ENCODE measurements around the gene LRRTM4. TPM values are rescaled to one million over a fixed set of nuclear protein-coding genes. Genes with fewer than 3 reads are reported as not detected.

LRRTM4 gene
- total and polyA plus RNA-seq, 2 experiments from 2014 or later, result 4.5 to 15.4 TPM

DNA sequence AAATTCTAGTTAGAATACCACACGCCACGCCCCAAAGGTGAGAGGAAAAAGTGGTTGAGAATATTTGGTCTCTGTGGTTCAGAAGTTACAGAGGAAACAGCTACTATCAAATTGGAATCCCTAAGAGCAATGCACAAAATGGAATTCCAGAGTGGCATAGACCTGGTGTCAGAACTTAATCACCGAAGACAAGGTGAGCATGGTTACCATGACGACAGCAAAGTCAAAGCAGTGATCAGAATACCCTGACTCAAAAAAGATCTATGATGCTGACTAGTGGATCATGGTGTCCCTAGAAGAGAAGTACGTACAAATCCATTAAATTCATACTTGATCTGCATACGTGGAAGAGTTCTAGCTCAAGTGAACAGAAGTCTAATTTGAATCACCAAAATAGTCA lies 14.5 kb downstream of the LRRTM4 start (continued):
- TF ChIP-seq, protein P1, sequence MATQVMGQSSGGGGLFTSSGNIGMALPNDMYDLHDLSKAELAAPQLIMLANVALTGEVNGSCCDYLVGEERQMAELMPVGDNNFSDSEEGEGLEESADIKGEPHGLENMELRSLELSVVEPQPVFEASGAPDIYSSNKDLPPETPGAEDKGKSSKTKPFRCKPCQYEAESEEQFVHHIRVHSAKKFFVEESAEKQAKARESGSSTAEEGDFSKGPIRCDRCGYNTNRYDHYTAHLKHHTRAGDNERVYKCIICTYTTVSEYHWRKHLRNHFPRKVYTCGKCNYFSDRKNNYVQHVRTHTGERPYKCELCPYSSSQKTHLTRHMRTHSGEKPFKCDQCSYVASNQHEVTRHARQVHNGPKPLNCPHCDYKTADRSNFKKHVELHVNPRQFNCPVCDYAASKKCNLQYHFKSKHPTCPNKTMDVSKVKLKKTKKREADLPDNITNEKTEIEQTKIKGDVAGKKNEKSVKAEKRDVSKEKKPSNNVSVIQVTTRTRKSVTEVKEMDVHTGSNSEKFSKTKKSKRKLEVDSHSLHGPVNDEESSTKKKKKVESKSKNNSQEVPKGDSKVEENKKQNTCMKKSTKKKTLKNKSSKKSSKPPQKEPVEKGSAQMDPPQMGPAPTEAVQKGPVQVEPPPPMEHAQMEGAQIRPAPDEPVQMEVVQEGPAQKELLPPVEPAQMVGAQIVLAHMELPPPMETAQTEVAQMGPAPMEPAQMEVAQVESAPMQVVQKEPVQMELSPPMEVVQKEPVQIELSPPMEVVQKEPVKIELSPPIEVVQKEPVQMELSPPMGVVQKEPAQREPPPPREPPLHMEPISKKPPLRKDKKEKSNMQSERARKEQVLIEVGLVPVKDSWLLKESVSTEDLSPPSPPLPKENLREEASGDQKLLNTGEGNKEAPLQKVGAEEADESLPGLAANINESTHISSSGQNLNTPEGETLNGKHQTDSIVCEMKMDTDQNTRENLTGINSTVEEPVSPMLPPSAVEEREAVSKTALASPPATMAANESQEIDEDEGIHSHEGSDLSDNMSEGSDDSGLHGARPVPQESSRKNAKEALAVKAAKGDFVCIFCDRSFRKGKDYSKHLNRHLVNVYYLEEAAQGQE (IDR thresholded peaks at IDR 0.05; ENCODE audit: unreplicated experiment), result no peak
- TF ChIP-seq, protein P2, sequence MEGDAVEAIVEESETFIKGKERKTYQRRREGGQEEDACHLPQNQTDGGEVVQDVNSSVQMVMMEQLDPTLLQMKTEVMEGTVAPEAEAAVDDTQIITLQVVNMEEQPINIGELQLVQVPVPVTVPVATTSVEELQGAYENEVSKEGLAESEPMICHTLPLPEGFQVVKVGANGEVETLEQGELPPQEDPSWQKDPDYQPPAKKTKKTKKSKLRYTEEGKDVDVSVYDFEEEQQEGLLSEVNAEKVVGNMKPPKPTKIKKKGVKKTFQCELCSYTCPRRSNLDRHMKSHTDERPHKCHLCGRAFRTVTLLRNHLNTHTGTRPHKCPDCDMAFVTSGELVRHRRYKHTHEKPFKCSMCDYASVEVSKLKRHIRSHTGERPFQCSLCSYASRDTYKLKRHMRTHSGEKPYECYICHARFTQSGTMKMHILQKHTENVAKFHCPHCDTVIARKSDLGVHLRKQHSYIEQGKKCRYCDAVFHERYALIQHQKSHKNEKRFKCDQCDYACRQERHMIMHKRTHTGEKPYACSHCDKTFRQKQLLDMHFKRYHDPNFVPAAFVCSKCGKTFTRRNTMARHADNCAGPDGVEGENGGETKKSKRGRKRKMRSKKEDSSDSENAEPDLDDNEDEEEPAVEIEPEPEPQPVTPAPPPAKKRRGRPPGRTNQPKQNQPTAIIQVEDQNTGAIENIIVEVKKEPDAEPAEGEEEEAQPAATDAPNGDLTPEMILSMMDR (conservative IDR thresholded peaks at IDR 0.05; ENCODE audit: low read depth in 2 of 2), result no peak
- TF ChIP-seq CREB1 (CRISPR knock-in tag; IDR thresholded peaks at IDR 0.05; ENCODE audit: low read depth) (no peak), EZH2 (IDR thresholded peaks at IDR 0.05; ENCODE audit: low read depth, unreplicated experiment) (no peak), STAT1 (IDR thresholded peaks at IDR 0.05; ENCODE audit: unreplicated experiment) (no peak), EZH2phosphoT487 (IDR thresholded peaks at IDR 0.05; ENCODE audit: unreplicated experiment) (no peak)
- TF ChIP-seq, protein P3, sequence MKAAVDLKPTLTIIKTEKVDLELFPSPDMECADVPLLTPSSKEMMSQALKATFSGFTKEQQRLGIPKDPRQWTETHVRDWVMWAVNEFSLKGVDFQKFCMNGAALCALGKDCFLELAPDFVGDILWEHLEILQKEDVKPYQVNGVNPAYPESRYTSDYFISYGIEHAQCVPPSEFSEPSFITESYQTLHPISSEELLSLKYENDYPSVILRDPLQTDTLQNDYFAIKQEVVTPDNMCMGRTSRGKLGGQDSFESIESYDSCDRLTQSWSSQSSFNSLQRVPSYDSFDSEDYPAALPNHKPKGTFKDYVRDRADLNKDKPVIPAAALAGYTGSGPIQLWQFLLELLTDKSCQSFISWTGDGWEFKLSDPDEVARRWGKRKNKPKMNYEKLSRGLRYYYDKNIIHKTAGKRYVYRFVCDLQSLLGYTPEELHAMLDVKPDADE (IDR thresholded peaks at IDR 0.05), result no peak

DNA sequence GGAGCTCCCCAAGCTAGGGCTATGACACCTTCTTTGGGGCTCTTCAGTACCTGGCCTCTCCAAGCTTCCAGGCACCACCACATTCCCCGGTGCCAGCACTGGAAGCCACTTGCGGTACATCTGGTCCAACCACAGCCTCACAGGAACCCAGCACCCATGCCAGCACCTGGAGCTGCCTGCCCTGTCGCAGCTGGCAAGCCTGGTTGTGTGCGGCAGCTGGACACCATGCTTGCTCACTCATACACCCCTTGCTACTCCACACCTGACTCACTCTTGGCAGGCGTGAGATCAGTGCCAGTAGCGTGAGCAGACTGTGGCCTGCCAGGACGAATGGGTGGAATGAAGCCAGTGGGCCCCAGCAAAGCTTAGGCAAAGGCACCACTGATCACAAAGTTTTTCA lies 34.0 kb downstream of the LRRTM4 start:
- Histone ChIP-seq H3K79me2 (replicated peaks; ENCODE audit: insufficient read depth) (no peaks in the 10 kb centered on the region), H3K27ac (ENCODE audit: low read depth) (no peak overlapping the region), H3K4me1 (ENCODE audit: insufficient read depth) (peaks cover 15% of the 10 kb centered on the region), H2AFZ (no peak overlapping the region), H3K27me3 (ENCODE audit: insufficient read depth) (no peaks in the 10 kb centered on the region), H3K9me2 (ENCODE audit: insufficient read depth) (no peaks in the 10 kb centered on the region), H3K4me2 (no peak overlapping the region), H3K36me3 (ENCODE audit: insufficient read depth) (no peaks in the 10 kb centered on the region), H3F3A (replicated peaks; ENCODE audit: low read depth) (no peaks in the 10 kb centered on the region), H3K4me3 (no peak overlapping the region), H4K20me1 (replicated peaks; ENCODE audit: insufficient read depth) (no peaks in the 10 kb centered on the region)
- no peak overlapping the region for H3K4me3 Mint-ChIP-seq
- H3K27me3 Mint-ChIP-seq (ENCODE audit: insufficient read depth, low read depth, poor library complexity), result no peaks in the 10 kb centered on the region
- peaks cover 2% of the 10 kb centered on the region; the same call in 1 of the 3 replicates for H3K9me3 Mint-ChIP-seq
- ATAC-seq (no peak), DNase-seq (ENCODE audit: low spot score) (no peak)
- TF ChIP-seq STAT1 (IDR thresholded peaks at IDR 0.05; ENCODE audit: unreplicated experiment) (no peak), ZNF114 (CRISPR knock-in tag; IDR thresholded peaks at IDR 0.05) (no peak), NANOG (IDR thresholded peaks at IDR 0.05; ENCODE audit: borderline replicate concordance) (no peak), CREB1 (CRISPR knock-in tag; IDR thresholded peaks at IDR 0.05; ENCODE audit: low read depth) (no peak), JUNB (IDR thresholded peaks at IDR 0.05; ENCODE audit: unreplicated experiment) (no peak)
- TF ChIP-seq, protein P1 (IDR thresholded peaks at IDR 0.05; ENCODE audit: unreplicated experiment), result no peak
- peaks cover 6% of the 10 kb centered on the region; the same call in 2 of the 3 replicates for H3K4me1 Mint-ChIP-seq
- H3K36me3 Mint-ChIP-seq (ENCODE audit: low read depth), result peaks cover 3% of the 10 kb centered on the region; the same call in 1 of the 3 replicates
- no peak overlapping the region for H3K27ac Mint-ChIP-seq
